Activated CD8-positive, alpha-beta memory T cell treated with anti-CD3 and anti-CD28 coated beads, Interleukin-2, amount 10 ng/mL, durations not matched to agents 7 days and 5 days (primary cell): ENCODE data around the gene SLC26A1. TPM values are rescaled to one million over a fixed set of nuclear protein-coding genes. Genes with fewer than 3 reads are reported as not detected.

Experiments used
- ATAC-seq: fragments of 150-1000 bp; cut with Tn5 transposase; one replicate; pipeline ENCODE4 v1.10.0; 2021; ENCODE audit warnings: moderate library complexity
- CTCF ChIA-PET: fragments of 350-600 bp; sonication (Branson Sonifier 250); formaldehyde crosslinking; loops from one replicate; lab custom pipeline; 2021; ENCODE audit warnings: antibody characterized with exemption; lab: Charles Lee
- DNase-seq: peaks from one replicate; pipeline ENCODE4 v3.0.0-alpha.2; 2020
- H3K27ac Mint-ChIP-seq: one replicate; pipeline ENCODE4 v1.8.0; 2021; ENCODE audit warnings: mild to moderate bottlenecking, mixed read lengths
- H3K27me3 Mint-ChIP-seq: one replicate; pipeline ENCODE4 v1.8.0; 2021; ENCODE audit warnings: mixed read lengths
- H3K36me3 Mint-ChIP-seq: one replicate; pipeline ENCODE4 v1.8.0; 2021; ENCODE audit warnings: mild to moderate bottlenecking, mixed read lengths
- H3K4me1 Mint-ChIP-seq: one replicate; pipeline ENCODE4 v1.8.0; 2021; ENCODE audit warnings: mixed read lengths
- H3K4me3 Mint-ChIP-seq: one replicate; pipeline ENCODE4 v1.8.0; 2021; ENCODE audit warnings: mild to moderate bottlenecking, moderate library complexity, mixed read lengths
- H3K9me3 Mint-ChIP-seq: one replicate; pipeline ENCODE4 v1.8.0; 2022; ENCODE audit warnings: low read depth, mixed read lengths
- total RNA-seq, 2 experiments: library from RNA; stranded (reverse); gene quantifications; one replicate each; pipeline ENCODE4 v1.2.3, GENCODE V29; 2021

The SLC26A1 gene
- total RNA-seq, 2 experiments from 2014 or later: not detected

DNA sequence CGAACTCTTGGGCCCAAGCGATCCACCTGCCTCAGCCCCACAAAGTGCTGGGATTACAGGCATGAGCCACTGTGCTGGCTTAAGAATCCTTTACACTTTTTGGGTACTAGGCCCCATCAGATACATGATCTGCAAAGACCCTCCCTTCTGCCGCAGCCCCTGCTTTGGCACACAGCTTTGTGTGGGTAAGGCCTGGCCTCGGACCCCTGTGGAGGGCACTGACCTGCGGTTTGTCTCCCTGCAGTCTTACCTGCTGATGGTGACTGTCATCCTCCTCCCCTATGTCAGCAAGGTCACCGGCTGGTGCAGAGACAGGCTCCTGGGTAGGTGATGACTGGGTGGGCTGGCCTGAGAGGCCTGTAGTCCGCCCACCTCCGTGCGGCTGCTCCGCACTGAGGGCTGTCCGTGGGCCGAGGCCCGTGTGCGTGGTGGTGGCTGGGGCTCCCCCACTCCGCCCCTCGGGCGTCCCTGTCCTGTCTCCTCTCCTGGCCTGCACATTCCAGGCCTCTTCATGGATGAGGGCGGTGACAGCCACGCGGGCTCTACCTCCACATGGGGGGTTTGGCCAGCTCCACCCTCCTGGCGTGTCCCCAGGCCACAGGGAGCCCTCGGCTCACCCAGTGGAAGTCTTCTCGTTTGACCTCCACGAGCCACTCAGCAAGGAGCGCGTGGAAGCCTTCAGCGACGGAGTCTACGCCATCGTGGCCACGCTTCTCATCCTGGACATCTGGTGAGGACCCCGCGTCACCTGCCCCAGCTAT, 37.9 kb downstream of the SLC26A1 start:
- H3K9me3 Mint-ChIP-seq: no peaks in the 10 kb centered on the region
- H3K4me1 Mint-ChIP-seq: no peaks in the 10 kb centered on the region
- DNase-seq: no peak
- no peak for ATAC-seq
- peaks cover 2% of the 10 kb centered on the region for H3K36me3 Mint-ChIP-seq
- H3K4me3 Mint-ChIP-seq: no peak overlapping the region
- H3K27ac Mint-ChIP-seq: no peak overlapping the region
- CTCF ChIA-PET: no interaction called here
- H3K27me3 Mint-ChIP-seq: no peaks in the 10 kb centered on the region

DNA sequence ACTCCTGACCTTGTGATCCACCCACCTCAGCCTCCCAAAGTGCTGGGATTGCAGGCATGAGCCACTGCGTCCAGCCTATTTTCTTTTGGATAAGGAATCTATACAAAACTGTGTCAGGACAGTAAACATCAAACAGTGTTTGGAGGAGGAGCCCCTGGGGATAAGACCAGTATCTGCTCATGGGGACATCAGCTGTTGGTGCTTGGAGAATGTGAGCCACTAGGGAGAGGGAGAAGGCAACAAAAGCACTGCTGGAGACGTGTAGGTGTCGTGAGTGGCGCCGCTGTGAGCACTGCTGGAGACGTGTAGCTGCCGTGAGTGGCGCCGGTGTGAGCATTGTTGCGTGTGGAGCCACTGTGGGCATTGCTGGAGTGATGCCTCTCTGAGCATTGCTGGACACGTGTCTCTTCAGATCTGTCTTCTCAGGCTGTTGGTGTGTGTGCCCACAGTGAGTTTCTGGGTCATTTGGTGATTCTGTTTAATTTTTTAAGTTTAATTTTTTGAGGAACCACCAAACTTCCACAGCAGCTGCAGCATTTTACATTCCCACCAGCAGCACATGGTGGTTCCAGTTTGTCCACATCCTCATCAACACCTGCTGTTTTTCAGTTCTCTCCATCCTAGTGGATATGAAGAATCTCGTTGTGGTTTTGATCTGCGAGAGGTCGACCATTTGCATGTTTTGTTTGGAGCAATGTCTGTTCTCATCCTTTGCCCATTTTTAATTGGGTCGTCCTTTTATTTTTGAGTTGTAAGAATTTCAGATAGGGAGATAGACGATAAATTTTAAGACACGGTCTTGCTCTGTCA, 38.8 kb downstream of the SLC26A1 start:
- H3K4me1 Mint-ChIP-seq: no peaks in the 10 kb centered on the region
- no peak overlapping the region for H3K27ac Mint-ChIP-seq
- ATAC-seq (no peak), DNase-seq (no peak)
- peaks cover 2% of the 10 kb centered on the region for H3K36me3 Mint-ChIP-seq
- no peaks in the 10 kb centered on the region for H3K9me3 Mint-ChIP-seq
- CTCF ChIA-PET: no interaction called here
- H3K27me3 Mint-ChIP-seq: no peaks in the 10 kb centered on the region
- H3K4me3 Mint-ChIP-seq: no peak overlapping the region

DNA sequence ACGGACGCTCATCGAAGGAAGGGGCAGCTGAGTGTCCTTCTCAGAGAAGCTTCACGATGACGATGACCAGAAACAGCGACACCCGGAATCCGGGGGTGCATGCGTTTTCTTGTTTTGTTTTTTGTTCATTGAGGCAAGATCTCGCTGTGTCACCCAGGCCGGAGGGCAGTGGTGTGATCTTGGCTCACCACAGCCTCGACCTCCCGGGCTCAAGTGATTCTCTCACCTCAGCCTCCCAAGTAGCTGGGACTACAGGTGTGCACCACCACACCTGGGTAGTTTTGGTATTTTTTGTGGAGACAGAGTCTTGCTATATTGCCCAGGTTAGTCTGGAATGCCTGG, 39.7 kb downstream of the SLC26A1 start:
- Mint-ChIP-seq H3K4me3 (no peak overlapping the region), H3K27me3 (no peaks in the 10 kb centered on the region), H3K9me3 (no peaks in the 10 kb centered on the region), H3K36me3 (peaks cover 2% of the 10 kb centered on the region), H3K27ac (no peak overlapping the region), H3K4me1 (no peaks in the 10 kb centered on the region)
- DNase-seq: no peak
- CTCF ChIA-PET: no interaction called here
- no peak for ATAC-seq

DNA sequence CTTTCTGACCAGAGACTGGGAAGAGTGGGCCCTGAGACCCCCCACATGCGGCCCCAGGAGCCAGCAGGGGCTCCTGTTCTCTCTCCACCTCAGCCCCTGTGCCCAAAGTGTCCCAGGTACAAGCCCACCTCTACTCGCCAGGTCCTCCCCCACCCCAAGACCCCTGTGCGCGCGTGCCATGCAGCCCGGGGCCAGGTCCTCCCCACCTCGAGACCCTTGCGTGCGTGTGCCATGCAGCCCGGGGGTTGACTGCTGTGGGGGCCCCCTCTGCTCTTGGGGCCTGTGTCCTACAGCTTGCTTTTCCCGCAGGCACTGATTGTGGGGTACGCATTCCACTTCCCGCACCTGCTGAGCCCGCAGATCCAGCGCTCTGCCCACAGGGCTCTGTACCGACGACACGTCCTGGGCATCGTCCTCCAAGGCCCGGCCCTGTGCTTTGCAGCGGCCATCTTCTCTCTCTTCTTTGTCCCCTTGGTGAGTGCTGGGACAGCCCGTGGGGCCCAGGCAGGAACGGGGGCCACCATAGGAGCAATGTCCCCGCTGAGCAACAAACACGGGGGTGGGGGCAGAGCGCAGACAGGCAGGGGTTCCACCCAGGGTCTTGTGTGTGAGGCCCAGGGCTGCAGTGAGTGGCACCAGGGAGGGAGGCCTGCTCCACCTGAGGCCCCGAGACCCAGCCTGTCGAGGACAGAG, 40.2 kb downstream of the SLC26A1 start:
- no peak overlapping the region for H3K4me3 Mint-ChIP-seq
- no peak overlapping the region for H3K27ac Mint-ChIP-seq
- no peak for ATAC-seq
- H3K36me3 Mint-ChIP-seq: peaks cover 2% of the 10 kb centered on the region
- no peak for DNase-seq
- CTCF ChIA-PET: no interaction called here
- no peaks in the 10 kb centered on the region for H3K27me3 Mint-ChIP-seq
- H3K4me1 Mint-ChIP-seq: no peaks in the 10 kb centered on the region
- no peaks in the 10 kb centered on the region for H3K9me3 Mint-ChIP-seq

DNA sequence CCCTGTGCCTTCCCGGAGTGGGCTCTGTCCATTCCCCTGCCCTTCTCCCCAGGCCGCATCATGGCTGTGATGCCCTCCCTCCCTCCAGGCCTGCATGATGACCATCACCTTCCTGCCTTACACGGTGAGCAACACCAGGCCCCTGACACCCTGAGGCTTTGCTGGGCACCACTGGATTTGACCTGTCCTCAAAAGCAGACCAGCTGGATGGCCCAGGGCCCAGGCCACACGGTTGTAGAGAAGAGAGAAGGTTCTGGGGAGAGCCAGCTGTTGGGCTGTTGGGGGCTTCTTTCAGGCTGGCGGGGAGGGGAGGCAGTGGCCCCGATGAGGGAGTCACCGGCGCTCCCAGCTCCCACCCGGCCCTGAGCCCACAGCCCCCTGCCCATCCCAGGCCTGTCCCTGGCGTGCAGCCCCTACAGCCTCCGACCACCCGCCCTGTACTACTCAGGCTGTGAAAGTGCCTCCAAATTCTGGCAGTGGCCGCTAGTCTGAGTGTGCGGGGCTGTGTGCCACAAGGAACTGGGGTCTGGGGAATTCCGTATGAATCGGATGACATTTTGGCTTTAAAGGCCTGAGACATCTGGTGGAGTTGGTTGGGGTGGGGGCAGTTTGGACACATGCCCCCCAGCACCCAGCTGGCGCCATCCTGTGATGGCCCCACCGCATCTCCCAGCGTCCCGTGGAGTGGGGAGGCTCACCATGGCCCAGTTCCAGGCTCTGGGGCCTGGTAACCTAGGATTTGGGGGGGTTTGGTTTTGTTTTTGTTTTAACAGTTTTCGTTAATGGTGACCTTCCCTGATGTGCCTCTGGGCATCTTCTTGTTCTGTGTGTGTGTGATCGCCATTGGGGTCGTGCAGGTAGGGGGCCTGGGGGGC, 41.4 kb downstream of the SLC26A1 start:
- no peaks in the 10 kb centered on the region for H3K9me3 Mint-ChIP-seq
- H3K27me3 Mint-ChIP-seq: no peaks in the 10 kb centered on the region
- ATAC-seq (no peak), DNase-seq (no peak)
- no peaks in the 10 kb centered on the region for H3K4me1 Mint-ChIP-seq
- H3K36me3 Mint-ChIP-seq: peaks cover 2% of the 10 kb centered on the region
- H3K4me3 Mint-ChIP-seq: no peak overlapping the region
- no peak overlapping the region for H3K27ac Mint-ChIP-seq
- CTCF ChIA-PET: no interaction called here

DNA sequence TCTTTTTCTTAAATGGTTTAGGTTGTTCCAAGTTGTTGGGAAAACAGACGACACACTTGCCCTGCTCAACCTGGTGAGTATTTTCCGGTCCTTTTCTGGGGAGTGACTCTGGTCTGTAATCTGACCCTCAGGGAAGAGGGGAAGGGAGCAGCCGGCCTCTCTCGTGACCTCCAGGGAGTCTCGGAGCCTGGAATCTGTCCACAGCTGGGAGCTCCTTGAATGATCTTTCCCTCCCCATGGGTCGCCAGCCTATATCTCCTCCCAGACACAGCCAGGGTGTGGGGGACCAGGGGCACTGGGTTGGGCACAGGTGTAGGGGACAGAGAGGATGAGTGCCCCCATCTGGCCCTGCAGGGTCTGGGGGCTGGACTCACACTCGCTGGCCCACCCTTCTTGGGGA, 42.0 kb downstream of the SLC26A1 start:
- Mint-ChIP-seq H3K27ac (no peak overlapping the region), H3K36me3 (peaks cover 2% of the 10 kb centered on the region), H3K4me1 (no peaks in the 10 kb centered on the region), H3K9me3 (no peaks in the 10 kb centered on the region), H3K27me3 (no peaks in the 10 kb centered on the region), H3K4me3 (no peak overlapping the region)
- CTCF ChIA-PET: no interaction called here
- ATAC-seq (no peak), DNase-seq (no peak)

- CTCF ChIA-PET: no interaction called here
- ATAC-seq (no peak), DNase-seq (no peak)
- Mint-ChIP-seq H3K27ac (no peak overlapping the region), H3K4me1 (no peaks in the 10 kb centered on the region), H3K27me3 (no peaks in the 10 kb centered on the region), H3K9me3 (no peaks in the 10 kb centered on the region), H3K36me3 (peaks cover 2% of the 10 kb centered on the region), H3K4me3 (no peak overlapping the region)
Measured at GRCh38 chr4:950136-951020, 42.8 kb downstream of the SLC26A1 start.

DNA sequence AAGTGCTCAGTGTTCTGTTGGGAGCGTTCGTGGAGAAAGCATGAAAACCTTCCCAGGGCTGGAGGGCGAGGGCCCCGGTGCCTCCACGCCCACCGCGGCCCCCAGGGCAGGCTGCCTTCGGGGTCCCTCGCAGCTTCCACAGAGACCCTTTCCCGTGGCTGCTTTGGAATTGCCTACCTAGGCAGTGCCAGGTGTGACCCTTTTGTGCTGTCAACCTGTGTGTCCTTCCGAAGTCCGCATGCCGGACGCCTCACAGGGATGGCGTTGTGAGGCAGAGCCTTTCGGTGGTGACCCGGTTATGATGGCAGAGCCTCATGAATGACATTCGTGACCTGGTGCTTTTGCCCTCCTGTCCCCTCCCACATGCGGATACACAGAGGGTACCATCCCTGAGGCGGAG, 43.5 kb downstream of the SLC26A1 start:
- Mint-ChIP-seq H3K4me1 (no peaks in the 10 kb centered on the region), H3K36me3 (peaks cover 2% of the 10 kb centered on the region), H3K27ac (no peak overlapping the region), H3K27me3 (no peaks in the 10 kb centered on the region), H3K9me3 (no peaks in the 10 kb centered on the region), H3K4me3 (no peak overlapping the region)
- DNase-seq (no peak), ATAC-seq (no peak)
- CTCF ChIA-PET: no interaction called here

GRCh38 chr4:948936-949300, 44.3 kb downstream of the SLC26A1 start:
- ATAC-seq (no peak), DNase-seq (no peak)
- Mint-ChIP-seq H3K27me3 (no peaks in the 10 kb centered on the region), H3K9me3 (no peaks in the 10 kb centered on the region), H3K4me3 (no peak overlapping the region), H3K36me3 (no peaks in the 10 kb centered on the region), H3K27ac (no peak overlapping the region), H3K4me1 (no peaks in the 10 kb centered on the region)
- CTCF ChIA-PET: no interaction called here

DNA sequence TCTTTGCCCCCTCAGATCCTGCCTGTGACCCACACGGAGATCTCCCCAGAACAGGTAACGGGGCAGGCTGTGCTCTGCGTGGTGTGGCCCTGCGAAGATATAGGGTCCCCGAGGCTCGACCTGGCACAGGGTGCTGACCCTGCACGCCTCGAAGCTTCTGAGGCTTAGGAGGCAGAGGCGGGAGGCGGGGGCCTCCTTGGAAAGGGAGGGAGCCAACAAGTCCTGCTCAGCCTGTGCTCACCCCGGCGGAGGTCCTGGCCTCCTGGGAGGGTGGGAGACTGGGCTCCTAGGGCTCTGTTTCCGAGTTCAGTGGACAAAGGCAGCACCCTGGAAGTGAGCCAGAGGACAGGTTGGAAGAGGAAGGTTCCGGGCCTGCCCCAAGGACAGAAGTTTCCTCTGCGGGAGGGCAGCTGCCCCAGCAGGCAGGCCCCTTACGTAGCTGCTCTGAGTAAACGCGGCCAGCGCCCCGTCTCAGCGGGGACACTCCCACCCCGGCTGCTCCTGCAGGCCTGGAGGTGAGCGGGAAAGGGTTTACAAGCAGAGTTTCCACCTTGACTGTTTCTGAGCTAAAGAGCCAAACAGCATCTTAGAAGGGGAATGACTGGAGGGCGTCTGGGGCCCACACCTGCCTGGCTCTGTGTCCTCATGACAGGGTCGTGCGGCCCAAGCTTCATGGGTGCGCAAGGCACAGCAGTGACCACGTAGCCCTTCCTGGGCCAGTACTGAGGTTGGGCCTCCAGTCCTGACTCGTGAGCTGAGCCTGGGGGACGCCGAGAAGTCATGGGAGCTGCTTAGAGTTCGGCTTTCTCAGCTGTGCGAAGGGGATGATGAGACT, 44.9 kb downstream of the SLC26A1 start:
- CTCF ChIA-PET: no interaction called here
- no peaks in the 10 kb centered on the region for H3K36me3 Mint-ChIP-seq
- no peak for ATAC-seq
- no peaks in the 10 kb centered on the region for H3K27me3 Mint-ChIP-seq
- H3K4me1 Mint-ChIP-seq: no peaks in the 10 kb centered on the region
- DNase-seq: no peak
- H3K9me3 Mint-ChIP-seq: no peaks in the 10 kb centered on the region
- H3K27ac Mint-ChIP-seq: no peak overlapping the region
- no peak overlapping the region for H3K4me3 Mint-ChIP-seq

DNA sequence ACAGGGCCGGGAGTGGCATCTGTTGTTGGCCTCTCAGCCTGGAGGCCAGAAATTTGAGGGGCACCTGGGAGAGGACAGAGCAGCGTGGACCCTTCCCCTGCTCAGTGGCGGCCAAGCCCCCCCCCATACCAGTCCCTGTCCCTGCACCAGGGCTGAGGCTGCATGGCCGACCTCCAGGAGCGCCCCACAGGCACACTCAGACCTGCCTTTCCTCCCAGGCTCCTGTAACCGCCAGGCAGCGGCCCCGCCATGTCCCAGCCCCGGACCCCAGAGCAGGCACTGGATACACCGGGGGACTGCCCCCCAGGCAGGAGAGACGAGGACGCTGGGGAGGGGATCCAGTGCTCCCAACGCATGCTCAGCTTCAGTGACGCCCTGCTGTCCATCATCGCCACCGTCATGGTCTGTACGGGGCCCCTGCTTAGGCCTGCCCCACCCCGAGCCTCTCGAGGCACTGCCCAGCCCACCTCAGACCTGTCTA, 45.7 kb downstream of the SLC26A1 start:
- DNase-seq (no peak), ATAC-seq (no peak)
- no peak overlapping the region for H3K4me3 Mint-ChIP-seq
- H3K9me3 Mint-ChIP-seq: no peaks in the 10 kb centered on the region
- no peaks in the 10 kb centered on the region for H3K4me1 Mint-ChIP-seq
- H3K36me3 Mint-ChIP-seq: no peaks in the 10 kb centered on the region
- H3K27ac Mint-ChIP-seq: no peak overlapping the region
- CTCF ChIA-PET: no interaction called here
- no peaks in the 10 kb centered on the region for H3K27me3 Mint-ChIP-seq
